ENCODE measurements around the gene C2orf15.

Gene C2orf15

GRCh38 chr2:99139003-99139402 is 2.5 kb upstream of the C2orf15 start:
- no peak for TF ChIP-seq POU2F2 (IDR thresholded peaks at IDR 0.05; ENCODE audit: low read depth, low read length)
- TF ChIP-seq POLR2A (IDR thresholded peaks at IDR 0.05; ENCODE audit: low read depth, low read length): no peak
- no peak for TF ChIP-seq TAF1 (IDR thresholded peaks at IDR 0.05; ENCODE audit: low read depth, low read length)
- TF ChIP-seq PAX5 (IDR thresholded peaks at IDR 0.05; ENCODE audit: insufficient read depth, low read length, severe bottlenecking): no peak
- TF ChIP-seq SPI1 (IDR thresholded peaks at IDR 0.05; ENCODE audit: low read depth, low read length): no peak
- no peak for TF ChIP-seq POLR2AphosphoS5 (IDR thresholded peaks at IDR 0.05; ENCODE audit: low read depth, low read length)
- DNase-seq (ENCODE audit: insufficient read length, low spot score): no peak
- no peak for FAIRE-seq

- DNase-seq (ENCODE audit: insufficient read length, low spot score) (no peak), FAIRE-seq (no peak)
- no peak for TF ChIP-seq SPI1 (IDR thresholded peaks at IDR 0.05; ENCODE audit: low read depth, low read length)
- TF ChIP-seq PAX5 (IDR thresholded peaks at IDR 0.05; ENCODE audit: insufficient read depth, low read length, severe bottlenecking): no peak
- no peak for TF ChIP-seq POLR2A (IDR thresholded peaks at IDR 0.05; ENCODE audit: low read depth, low read length)
- no peak for TF ChIP-seq POLR2AphosphoS5 (IDR thresholded peaks at IDR 0.05; ENCODE audit: low read depth, low read length)
- TF ChIP-seq TAF1 (IDR thresholded peaks at IDR 0.05; ENCODE audit: low read depth, low read length): no peak
- no peak for TF ChIP-seq POU2F2 (IDR thresholded peaks at IDR 0.05; ENCODE audit: low read depth, low read length)
These were observed 1.2 kb upstream of the C2orf15 start for GRCh38 chr2:99140056-99140859.

DNA sequence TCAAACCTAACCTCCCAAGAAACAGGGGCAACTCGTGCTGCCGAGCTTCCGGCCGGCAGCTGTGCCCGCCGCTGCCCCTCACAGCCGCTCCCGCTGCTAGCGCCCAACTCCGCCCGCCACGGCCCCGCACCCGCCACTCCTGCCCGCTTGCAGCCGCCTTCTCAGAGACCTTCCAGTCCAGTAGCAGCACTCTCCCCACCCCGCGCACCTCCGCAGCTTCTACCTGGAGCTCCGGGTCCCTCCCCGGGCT is 722 bp upstream of the C2orf15 start:
- no peak for TF ChIP-seq PAX5 (IDR thresholded peaks at IDR 0.05; ENCODE audit: insufficient read depth, low read length, severe bottlenecking)
- TF ChIP-seq POLR2A (IDR thresholded peaks at IDR 0.05; ENCODE audit: low read depth, low read length): no peak
- no peak for TF ChIP-seq SPI1 (IDR thresholded peaks at IDR 0.05; ENCODE audit: low read depth, low read length)
- no peak; the same call in 1 of the 2 replicates for TF ChIP-seq POLR2AphosphoS5 (IDR thresholded peaks at IDR 0.05; ENCODE audit: low read depth, low read length)
- no peak for TF ChIP-seq POU2F2 (IDR thresholded peaks at IDR 0.05; ENCODE audit: low read depth, low read length)
- TF ChIP-seq TAF1 (IDR thresholded peaks at IDR 0.05; ENCODE audit: low read depth, low read length): no peak
- peak; percentile 9 for FAIRE-seq
- DNase-seq (ENCODE audit: insufficient read length, low spot score): no peak

GRCh38 chr2:99150706-99151105 is 9.2 kb downstream of the C2orf15 start:
- TF ChIP-seq POLR2A (IDR thresholded peaks at IDR 0.05; ENCODE audit: low read depth, low read length): no peak
- TF ChIP-seq POU2F2 (IDR thresholded peaks at IDR 0.05; ENCODE audit: low read depth, low read length): no peak
- TF ChIP-seq PAX5 (IDR thresholded peaks at IDR 0.05; ENCODE audit: insufficient read depth, low read length, severe bottlenecking): no peak
- TF ChIP-seq TAF1 (IDR thresholded peaks at IDR 0.05; ENCODE audit: low read depth, low read length): no peak
- no peak for TF ChIP-seq POLR2AphosphoS5 (IDR thresholded peaks at IDR 0.05; ENCODE audit: low read depth, low read length)
- no peak for TF ChIP-seq SPI1 (IDR thresholded peaks at IDR 0.05; ENCODE audit: low read depth, low read length)
- FAIRE-seq (no peak), DNase-seq (ENCODE audit: insufficient read length, low spot score) (no peak)

GRCh38 chr2:99152199-99152895 is 10.8 kb downstream of the C2orf15 start:
- FAIRE-seq (no peak), DNase-seq (ENCODE audit: insufficient read length, low spot score) (no peak)
- TF ChIP-seq SPI1 (IDR thresholded peaks at IDR 0.05; ENCODE audit: low read depth, low read length): no peak
- TF ChIP-seq POLR2A (IDR thresholded peaks at IDR 0.05; ENCODE audit: low read depth, low read length): no peak
- no peak for TF ChIP-seq POU2F2 (IDR thresholded peaks at IDR 0.05; ENCODE audit: low read depth, low read length)
- no peak for TF ChIP-seq POLR2AphosphoS5 (IDR thresholded peaks at IDR 0.05; ENCODE audit: low read depth, low read length)
- no peak for TF ChIP-seq TAF1 (IDR thresholded peaks at IDR 0.05; ENCODE audit: low read depth, low read length)

DNA sequence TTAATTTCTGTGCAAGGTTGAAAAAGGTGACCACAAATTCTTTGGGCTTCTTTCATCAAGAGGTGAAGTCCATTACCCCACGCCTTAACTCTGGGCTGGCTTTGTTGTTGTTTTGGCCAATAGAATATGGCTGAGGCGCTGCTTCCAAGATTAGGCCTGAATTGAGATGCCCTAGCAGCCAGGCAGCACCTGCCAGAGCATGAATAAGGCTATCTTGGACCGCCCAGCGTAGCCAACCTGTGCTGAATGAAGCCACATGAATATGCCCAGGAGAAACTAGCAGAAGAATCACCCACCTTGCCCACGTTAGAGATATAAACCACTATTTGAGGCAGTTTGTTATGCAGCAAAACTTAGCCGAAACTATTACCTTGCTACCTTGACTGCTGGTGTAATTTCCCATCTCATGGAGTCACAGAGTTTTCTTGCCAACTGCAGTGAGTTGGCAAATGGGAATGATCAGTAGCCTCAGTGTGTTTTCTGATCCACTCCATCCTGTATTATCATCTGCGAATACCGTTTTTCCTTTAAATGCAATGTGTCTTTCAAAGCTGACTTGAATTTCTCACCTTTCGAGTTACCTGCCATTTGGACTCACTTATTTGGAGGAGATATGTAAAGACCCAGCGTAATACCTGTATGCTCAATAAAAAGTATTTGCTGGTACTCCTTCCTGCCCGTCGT is 12.6 kb downstream of the C2orf15 start:
- peak; percentile 20 for FAIRE-seq
- DNase-seq (ENCODE audit: insufficient read length, low spot score): no peak
- TF ChIP-seq POLR2AphosphoS5 (IDR thresholded peaks at IDR 0.05; ENCODE audit: low read depth, low read length) (no peak), POU2F2 (IDR thresholded peaks at IDR 0.05; ENCODE audit: low read depth, low read length) (no peak), POLR2A (IDR thresholded peaks at IDR 0.05; ENCODE audit: low read depth, low read length) (no peak), PAX5 (IDR thresholded peaks at IDR 0.05; ENCODE audit: insufficient read depth, low read length, severe bottlenecking) (no peak), TAF1 (IDR thresholded peaks at IDR 0.05; ENCODE audit: low read depth, low read length) (no peak), SPI1 (IDR thresholded peaks at IDR 0.05; ENCODE audit: low read depth, low read length) (no peak)

DNA sequence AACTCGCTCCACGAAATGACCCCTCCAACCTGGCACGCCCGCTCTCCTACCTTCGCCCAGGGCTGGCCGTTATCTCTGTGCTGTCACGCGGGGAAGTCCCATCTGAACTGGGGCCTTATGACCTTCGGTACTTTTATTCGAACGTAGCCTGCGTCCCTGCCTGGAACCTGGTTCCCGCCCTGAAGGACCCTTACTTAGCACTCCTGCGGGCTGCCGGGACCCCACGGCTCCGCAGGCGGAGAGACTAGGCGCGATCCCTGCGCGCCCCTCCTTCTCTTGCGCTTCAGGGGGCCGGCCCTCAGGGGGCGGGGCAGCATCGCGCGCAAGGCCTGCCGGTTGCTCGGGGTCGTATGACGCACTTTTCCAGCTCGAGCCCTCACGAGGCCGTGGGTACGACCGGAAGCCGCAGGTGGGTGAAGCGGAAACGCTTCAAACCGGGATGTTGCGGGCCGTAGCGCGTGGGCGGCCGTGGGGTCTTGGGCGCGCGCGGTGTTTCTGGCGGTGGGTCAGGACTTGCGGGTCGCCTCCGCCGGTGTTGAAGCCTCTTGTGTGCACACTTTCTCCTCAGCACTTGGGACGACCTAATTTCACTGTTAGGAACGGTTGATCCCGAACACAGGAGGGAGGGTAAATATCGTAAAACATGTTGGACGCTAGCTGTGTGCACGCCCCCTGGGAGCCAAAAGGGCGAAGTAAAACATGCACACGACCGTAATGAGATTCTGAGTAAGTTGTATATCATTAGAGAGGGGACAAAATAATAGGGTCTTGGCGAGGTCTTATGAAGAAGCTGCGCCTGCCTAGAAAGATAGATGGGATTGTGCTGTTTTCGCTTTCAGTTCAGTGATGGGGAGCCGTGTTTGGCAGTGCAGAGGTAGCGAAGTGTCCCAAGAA is 13.4 kb downstream of the C2orf15 start, which contains the start of the genes LIPT1 and TSGA10:
LIPT1 (plus strand) TSS at position 325 of the 894 bp plus-strand sequence. CDS start 6,991 bp downstream, outside the sequence.
TSGA10 (minus strand) TSS at position 300 of the 894 bp plus-strand sequence. CDS start 45,503 bp downstream, outside the sequence.
- no peak for TF ChIP-seq SPI1 (IDR thresholded peaks at IDR 0.05; ENCODE audit: low read depth, low read length)
- TF ChIP-seq TAF1 (IDR thresholded peaks at IDR 0.05; ENCODE audit: low read depth, low read length): no peak
- no peak for TF ChIP-seq PAX5 (IDR thresholded peaks at IDR 0.05; ENCODE audit: insufficient read depth, low read length, severe bottlenecking)
- TF ChIP-seq POLR2AphosphoS5 (IDR thresholded peaks at IDR 0.05; ENCODE audit: low read depth, low read length): peak; percentile 72; the same call in 1 of the 2 replicates
- TF ChIP-seq POU2F2 (IDR thresholded peaks at IDR 0.05; ENCODE audit: low read depth, low read length): peak; percentile 84
- TF ChIP-seq POLR2A (IDR thresholded peaks at IDR 0.05; ENCODE audit: low read depth, low read length): peak; percentile 84
- FAIRE-seq (peak; percentile 93), DNase-seq (ENCODE audit: insufficient read length, low spot score) (peak; percentile 88)

GRCh38 chr2:99156891-99157290 is 15.4 kb downstream of the C2orf15 start:
- DNase-seq (ENCODE audit: insufficient read length, low spot score) (no peak), FAIRE-seq (no peak)
- TF ChIP-seq PAX5 (IDR thresholded peaks at IDR 0.05; ENCODE audit: insufficient read depth, low read length, severe bottlenecking) (no peak), SPI1 (IDR thresholded peaks at IDR 0.05; ENCODE audit: low read depth, low read length) (peak; percentile 70)
